K562 (cell line): ENCODE data around the gene CDSN. TPM values are rescaled to one million over a fixed set of nuclear protein-coding genes. Genes with fewer than 3 reads are reported as not detected.

Experiments used
- ATF7 ChIP-seq: fragments of 450-650 bp; IDR thresholded peaks from 2 replicates; pipeline ENCODE4 v1.7.1; 2014; ENCODE audit warnings: mild to moderate bottlenecking, moderate library complexity
- C11orf30 ChIP-seq: fragments of 450-650 bp; IDR thresholded peaks from 2 replicates; pipeline ENCODE4 v1.6.1; 2016; ENCODE audit warnings: low read depth, mild to moderate bottlenecking
- CBFB ChIP-seq: sonication (generic); formaldehyde crosslinking; IDR thresholded peaks from 2 replicates; pipeline ENCODE4 v1.4.0; 2020; ENCODE audit warnings: mild to moderate bottlenecking, missing genetic modification reagents
- CBX8 ChIP-seq: fragments of 200-600 bp; sonication (generic); IDR thresholded peaks from 2 replicates; pipeline ENCODE4 v1.6.1; 2012; ENCODE audit warnings: borderline replicate concordance, mixed run types, low read depth, mild to moderate bottlenecking, moderate library complexity, mixed read lengths, low read length, control low read depth, inconsistent platforms; ENCODE audit not compliant: poor library complexity, severe bottlenecking; ENCODE audit errors: extremely low read depth
- CHD4 ChIP-seq: fragments of 200-600 bp; sonication (generic); IDR thresholded peaks from 3 replicates; pipeline ENCODE4 v1.6.1; 2012; ENCODE audit warnings: low read depth, mild to moderate bottlenecking, mixed read lengths, low read length, inconsistent platforms; ENCODE audit not compliant: insufficient read depth, insufficient replicate concordance, poor library complexity, severe bottlenecking
- EP300 ChIP-seq: IDR thresholded peaks from 2 replicates; pipeline ENCODE4 v1.6.1; 2012; ENCODE audit warnings: low read length, improper control_type of control experiment
- L3MBTL2 ChIP-seq: fragments of 450-650 bp; IDR thresholded peaks from 2 replicates; pipeline ENCODE4 v1.6.1; 2016; ENCODE audit warnings: mild to moderate bottlenecking, moderate library complexity
- MCM3 ChIP-seq: fragments of 450-650 bp; IDR thresholded peaks from 2 replicates; pipeline ENCODE4 v1.6.1; 2016
- MEF2A ChIP-seq: IDR thresholded peaks from 2 replicates; pipeline ENCODE4 v1.6.1; 2011; ENCODE audit warnings: low read depth, mild to moderate bottlenecking, low read length, moderate library complexity; ENCODE audit not compliant: control insufficient read depth
- MLLT1 ChIP-seq, 2 experiments: fragments of 450-650 bp; IDR thresholded peaks; 2 replicates each; pipeline ENCODE4 v1.6.1; 2016
- NFE2L1 ChIP-seq: fragments of 450-650 bp; IDR thresholded peaks from 2 replicates; pipeline ENCODE4 v1.6.1; 2016; ENCODE audit warnings: missing genetic modification characterization, low read depth, mild to moderate bottlenecking, missing compliant biosample characterization, moderate library complexity, borderline replicate concordance
- NR3C1 ChIP-seq: sonication (generic); formaldehyde crosslinking; IDR thresholded peaks from 2 replicates; pipeline ENCODE4 v1.8.1; 2022; ENCODE audit warnings: missing genetic modification reagents
- RAD21 ChIP-seq, 2 experiments: fragments of 250-450 bp in 1 of 2; fragments of 450-650 bp in 1 of 2; sonication (Bioruptor Pico) in 1 of 2; formaldehyde crosslinking in 1 of 2; IDR thresholded peaks in 1 of 2; conservative IDR thresholded peaks in 1 of 2; 2 replicates each; pipeline versions ENCODE4 v1.4.0 to v1.8.0; 2020 to 2022; ENCODE audit warnings: mild to moderate bottlenecking in 2 of 2, moderate library complexity in 1 of 2
- RBFOX2 ChIP-seq: fragments of 200-400 bp; formaldehyde crosslinking; IDR thresholded peaks from 2 replicates; pipeline ENCODE4 v1.6.1; 2017; ENCODE audit warnings: low read depth, mild to moderate bottlenecking, low read length, moderate library complexity
- SETDB1 ChIP-seq: IDR thresholded peaks from one replicate; pipeline ENCODE4 v1.6.1; 2012; ENCODE audit warnings: low read length, control low read depth, inconsistent platforms
- SP1 ChIP-seq: sonication (generic); formaldehyde crosslinking; IDR thresholded peaks from 2 replicates; pipeline ENCODE4 v1.8.1; 2022; ENCODE audit warnings: mild to moderate bottlenecking, missing genetic modification reagents
- ZBTB2 ChIP-seq: fragments of 450-650 bp; IDR thresholded peaks from 2 replicates; pipeline ENCODE4 v1.6.1; 2016; ENCODE audit warnings: antibody characterized with exemption
- ZEB2 ChIP-seq: fragments of 450-650 bp; IDR thresholded peaks from 2 replicates; pipeline ENCODE4 v1.6.1; 2016
- ZNF239 ChIP-seq: fragments of 250-450 bp; sonication (Bioruptor Pico); IDR thresholded peaks from 2 replicates; pipeline ENCODE4 v1.4.0; 2020; ENCODE audit warnings: mild to moderate bottlenecking
- polyA plus RNA-seq, 8 experiments: library from polyadenylated mRNA; depleted of rRNA in 4 of 8; stranded (reverse) in 5 of 8; unstranded in 3 of 8; fragments of >200 nt; fragmentation: Nextera tagmentation in 2 of 8; fragmentation: Illumina TruSeq in 1 of 8; extraction: Ambion mirVana in 2 of 8; extraction: Trizol in 1 of 8; gene quantifications; 2 replicates each; pipeline versions ENCODE4 v1.2.1 to v1.2.3, GENCODE V29; 2011 to 2014; ENCODE audit warnings: inconsistent platforms in 1 of 8, missing spikeins in 1 of 8
- total RNA-seq, 7 experiments: library from RNA; depleted of rRNA in 6 of 7; stranded (reverse); fragments of >200 nt in 6 of 7; fragmentation: Illumina TruSeq in 2 of 7; extraction: Trizol in 2 of 7; gene quantifications; 2 replicates each; pipeline versions ENCODE4 v1.2.1 to v1.2.3, GENCODE V29; 2011 to 2021; ENCODE audit warnings: low replicate concordance in 1 of 7
- TF ChIP-seq, protein P1 (sequence below): sonication (generic); formaldehyde crosslinking; IDR thresholded peaks from 2 replicates; pipeline ENCODE4 v1.8.1; 2023; ENCODE audit warnings: missing genetic modification reagents, mild to moderate bottlenecking, borderline replicate concordance
- TF ChIP-seq, protein P2 (sequence below): fragments of 250-450 bp; sonication (Bioruptor Pico); IDR thresholded peaks from 2 replicates; pipeline ENCODE4 v1.9.0; 2021; ENCODE audit warnings: mild to moderate bottlenecking

CDSN gene
- total and polyA plus RNA-seq, 9 of the 15 experiments (the other 6 are each of a cell fraction or from before 2014, with no cell fraction given) = not detected

DNA sequence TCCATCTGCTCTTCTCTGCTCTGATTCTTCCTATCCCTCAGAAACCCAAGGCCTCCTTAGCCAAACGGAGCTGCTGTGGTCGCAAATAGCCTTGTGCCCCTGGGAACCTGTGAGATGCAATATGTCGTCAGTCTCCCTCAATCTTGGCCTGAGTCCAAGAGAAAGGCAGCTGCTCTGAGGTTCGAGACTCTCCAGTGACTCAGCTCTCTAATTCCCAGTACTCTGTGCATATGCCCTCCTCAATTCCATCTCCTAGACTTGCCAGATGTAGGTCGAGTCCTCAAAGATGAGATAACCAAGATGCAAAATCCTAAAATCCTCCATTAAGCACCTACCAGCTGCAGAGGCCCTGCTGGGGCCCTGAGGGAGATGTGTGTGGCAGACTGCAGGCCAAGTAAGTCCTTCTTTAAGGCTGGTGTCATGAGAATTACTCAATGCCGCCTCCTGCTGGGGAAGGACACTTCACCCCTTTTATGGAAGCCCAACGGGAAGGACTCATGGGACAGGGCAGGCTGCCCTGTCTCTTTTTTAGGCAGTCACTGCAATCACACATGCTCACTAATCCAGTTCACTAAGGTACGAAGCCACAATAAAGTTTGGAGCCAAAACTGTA, 36.4 kb downstream of the CDSN start (continued):
- TF ChIP-seq NFE2L1 (no peak), L3MBTL2 (peak; percentile 69), CBX8 (no peak), CBFB (CRISPR knock-in tag) (no peak), C11orf30 (peak; percentile 86), ZBTB2 (no peak), RBFOX2 (0 out of 2 replicates have a peak, but pooled peaks have one; percentile 18), MLLT1 (IDR thresholded peaks at IDR 0.05) (no peak), MEF2A (no peak), MCM3 (no peak), ATF7 (peak; percentile 86), EP300 (peak; percentile 39; the same call in 1 of the 2 replicates), CHD4 (no peak), NR3C1 (no peak), SP1 (CRISPR knock-in tag) (0 out of 2 replicates have a peak, but pooled peaks have one; percentile 33), ZNF239 (CRISPR knock-in tag) (no peak), RAD21 (CRISPR knock-in tag; conservative IDR thresholded peaks at IDR 0.05 in 1 of 2, IDR thresholded peaks at IDR 0.05 in 1 of 2) (peak; percentile 31 to 66), ZEB2 (peak; percentile 72; the same call in 1 of the 2 replicates), SETDB1 (peak; percentile 46)
- TF ChIP-seq, protein P1, sequence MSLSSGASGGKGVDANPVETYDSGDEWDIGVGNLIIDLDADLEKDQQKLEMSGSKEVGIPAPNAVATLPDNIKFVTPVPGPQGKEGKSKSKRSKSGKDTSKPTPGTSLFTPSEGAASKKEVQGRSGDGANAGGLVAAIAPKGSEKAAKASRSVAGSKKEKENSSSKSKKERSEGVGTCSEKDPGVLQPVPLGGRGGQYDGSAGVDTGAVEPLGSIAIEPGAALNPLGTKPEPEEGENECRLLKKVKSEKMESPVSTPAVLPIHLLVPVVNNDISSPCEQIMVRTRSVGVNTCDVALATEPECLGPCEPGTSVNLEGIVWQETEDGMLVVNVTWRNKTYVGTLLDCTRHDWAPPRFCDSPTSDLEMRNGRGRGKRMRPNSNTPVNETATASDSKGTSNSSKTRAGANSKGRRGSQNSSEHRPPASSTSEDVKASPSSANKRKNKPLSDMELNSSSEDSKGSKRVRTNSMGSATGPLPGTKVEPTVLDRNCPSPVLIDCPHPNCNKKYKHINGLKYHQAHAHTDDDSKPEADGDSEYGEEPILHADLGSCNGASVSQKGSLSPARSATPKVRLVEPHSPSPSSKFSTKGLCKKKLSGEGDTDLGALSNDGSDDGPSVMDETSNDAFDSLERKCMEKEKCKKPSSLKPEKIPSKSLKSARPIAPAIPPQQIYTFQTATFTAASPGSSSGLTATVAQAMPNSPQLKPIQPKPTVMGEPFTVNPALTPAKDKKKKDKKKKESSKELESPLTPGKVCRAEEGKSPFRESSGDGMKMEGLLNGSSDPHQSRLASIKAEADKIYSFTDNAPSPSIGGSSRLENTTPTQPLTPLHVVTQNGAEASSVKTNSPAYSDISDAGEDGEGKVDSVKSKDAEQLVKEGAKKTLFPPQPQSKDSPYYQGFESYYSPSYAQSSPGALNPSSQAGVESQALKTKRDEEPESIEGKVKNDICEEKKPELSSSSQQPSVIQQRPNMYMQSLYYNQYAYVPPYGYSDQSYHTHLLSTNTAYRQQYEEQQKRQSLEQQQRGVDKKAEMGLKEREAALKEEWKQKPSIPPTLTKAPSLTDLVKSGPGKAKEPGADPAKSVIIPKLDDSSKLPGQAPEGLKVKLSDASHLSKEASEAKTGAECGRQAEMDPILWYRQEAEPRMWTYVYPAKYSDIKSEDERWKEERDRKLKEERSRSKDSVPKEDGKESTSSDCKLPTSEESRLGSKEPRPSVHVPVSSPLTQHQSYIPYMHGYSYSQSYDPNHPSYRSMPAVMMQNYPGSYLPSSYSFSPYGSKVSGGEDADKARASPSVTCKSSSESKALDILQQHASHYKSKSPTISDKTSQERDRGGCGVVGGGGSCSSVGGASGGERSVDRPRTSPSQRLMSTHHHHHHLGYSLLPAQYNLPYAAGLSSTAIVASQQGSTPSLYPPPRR (CRISPR knock-in tag) = 0 out of 2 replicates have a peak, but pooled peaks have one; percentile 43
- TF ChIP-seq, protein P2, sequence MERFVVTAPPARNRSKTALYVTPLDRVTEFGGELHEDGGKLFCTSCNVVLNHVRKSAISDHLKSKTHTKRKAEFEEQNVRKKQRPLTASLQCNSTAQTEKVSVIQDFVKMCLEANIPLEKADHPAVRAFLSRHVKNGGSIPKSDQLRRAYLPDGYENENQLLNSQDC (CRISPR knock-in tag) = no peak
